DMS 273 (cell line): ENCODE results near the gene MAPK4.

Source experiments
- DNase-seq: peaks from one replicate; lab custom pipeline; 2025; ENCODE audit not compliant: unreplicated experiment; lab: John Stamatoyannopoulos, UW

The MAPK4 gene

GRCh38 chr18:50717563-50717962 lies 157.7 kb downstream of the MAPK4 start:
- no peak for DNase-seq

DNA sequence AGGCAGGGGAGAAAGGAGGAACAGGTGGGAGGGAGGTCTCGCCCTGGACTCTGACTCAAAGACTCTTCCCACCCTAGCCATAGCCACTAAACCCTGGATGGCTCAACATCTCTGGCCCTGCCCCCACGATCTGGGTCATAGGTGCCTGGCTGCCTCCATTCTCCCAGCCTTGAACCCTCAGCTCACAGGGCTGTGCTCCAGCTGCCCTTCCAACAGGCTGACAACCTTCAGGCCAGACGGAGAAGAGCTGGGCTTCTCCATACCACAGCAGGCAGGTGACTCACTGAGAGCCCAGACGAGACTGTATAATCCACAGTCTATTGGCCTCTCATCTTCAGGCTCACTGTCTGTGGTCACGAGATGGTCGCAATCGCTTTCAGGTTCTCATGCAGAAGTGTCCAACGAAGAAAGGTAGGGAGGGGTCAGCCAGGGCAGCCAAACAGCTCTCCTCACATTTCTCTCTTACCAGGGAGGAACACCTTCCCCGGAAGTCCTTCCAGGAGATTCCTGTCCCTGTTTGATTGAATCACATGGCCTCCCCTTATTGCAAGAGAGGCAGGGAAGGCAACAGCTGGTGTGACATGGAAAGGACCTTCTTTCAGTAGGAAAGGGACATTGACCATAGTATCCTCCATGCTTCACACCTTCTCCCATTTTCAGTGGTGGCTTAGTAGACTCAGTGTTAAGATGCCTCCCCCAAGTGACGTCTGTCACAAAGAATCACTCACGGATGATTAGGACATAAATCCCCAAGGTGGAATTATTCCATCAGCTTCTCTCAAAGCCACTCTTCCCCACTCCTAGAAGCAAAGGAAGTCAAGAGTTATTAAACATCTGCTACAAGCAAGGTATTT lies 159.8 kb downstream of the MAPK4 start:
- DNase-seq, result no peak

GRCh38 chr18:50720325-50720674 lies 160.4 kb downstream of the MAPK4 start:
- DNase-seq, result peak; percentile 40

DNA sequence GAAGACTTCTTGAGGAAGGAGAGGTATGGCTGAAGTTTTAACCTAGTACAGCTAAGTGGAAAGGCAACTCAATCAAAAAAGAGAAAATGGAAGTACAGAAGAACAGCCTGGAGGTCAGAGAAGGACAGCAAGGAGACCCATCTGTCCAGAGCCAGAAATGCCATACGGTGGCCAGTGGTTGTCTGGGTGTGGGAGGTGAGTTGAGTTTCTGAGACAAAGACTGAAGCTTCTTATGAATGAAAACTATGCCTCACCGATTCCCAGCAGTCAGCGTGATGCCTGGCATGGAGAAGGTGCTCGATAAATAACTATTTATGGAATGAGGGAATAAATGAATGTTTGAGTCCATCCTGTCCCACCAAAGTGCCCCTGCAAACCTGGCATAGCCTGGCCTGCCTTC lies 161.1 kb downstream of the MAPK4 start:
- DNase-seq, result peak; percentile 58

DNA sequence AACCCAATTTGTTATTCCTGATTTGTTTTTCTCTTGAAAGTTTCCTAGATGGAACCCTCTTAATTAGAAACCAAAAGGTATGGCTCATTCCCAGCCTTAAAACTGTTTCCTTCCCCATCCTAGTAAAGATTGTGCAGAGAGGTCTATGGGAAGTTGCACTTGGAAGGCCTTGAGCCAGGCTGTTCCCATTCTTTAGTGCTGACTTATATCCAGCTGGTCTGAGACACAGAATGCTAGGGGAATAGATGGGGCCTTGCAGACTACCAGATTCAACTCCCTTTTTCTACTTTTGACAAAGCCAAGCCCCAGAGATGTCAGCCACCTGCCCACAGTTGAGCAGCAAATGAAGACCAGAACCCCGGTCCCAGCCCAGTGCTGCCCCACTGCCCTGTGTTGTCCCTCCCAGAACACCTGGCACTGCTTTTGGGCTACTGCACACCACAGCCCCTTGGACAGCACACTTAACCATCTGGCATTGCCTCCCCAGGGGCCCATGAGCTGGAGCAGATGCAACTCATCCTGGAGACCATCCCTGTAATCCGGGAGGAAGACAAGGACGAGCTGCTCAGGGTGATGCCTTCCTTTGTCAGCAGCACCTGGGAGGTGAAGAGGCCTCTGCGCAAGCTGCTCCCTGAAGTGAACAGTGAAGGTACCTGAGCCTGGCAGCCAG lies 161.7 kb downstream of the MAPK4 start:
- DNase-seq, result peak; percentile 82

- peak; percentile 76 for DNase-seq
Observed at GRCh38 chr18:50722311-50722710, 162.4 kb downstream of the MAPK4 start.

DNA sequence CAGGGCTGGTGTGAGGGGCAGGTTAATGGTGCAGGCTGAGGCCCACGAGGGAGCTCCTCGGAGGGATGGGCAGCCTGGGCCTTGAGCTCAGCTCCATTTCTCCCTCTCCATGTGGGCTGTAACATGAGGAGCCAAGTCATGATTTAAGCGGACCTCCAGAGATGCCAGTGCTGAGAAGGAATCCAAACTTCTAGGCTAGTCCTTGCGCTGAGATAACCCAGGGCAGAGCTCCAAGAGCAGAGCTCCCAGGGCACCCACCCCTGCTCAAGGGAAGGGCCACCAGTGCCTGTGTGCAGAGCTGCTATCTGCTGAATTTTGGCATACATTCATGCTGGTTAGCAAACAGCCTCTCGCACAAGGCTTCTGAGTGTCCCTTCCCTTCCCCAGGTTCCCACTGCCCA lies 164.9 kb downstream of the MAPK4 start:
- DNase-seq, result peak; percentile 39

- peak; percentile 83 for DNase-seq
Observed at GRCh38 chr18:50726960-50727589, 167.2 kb downstream of the MAPK4 start.

DNA sequence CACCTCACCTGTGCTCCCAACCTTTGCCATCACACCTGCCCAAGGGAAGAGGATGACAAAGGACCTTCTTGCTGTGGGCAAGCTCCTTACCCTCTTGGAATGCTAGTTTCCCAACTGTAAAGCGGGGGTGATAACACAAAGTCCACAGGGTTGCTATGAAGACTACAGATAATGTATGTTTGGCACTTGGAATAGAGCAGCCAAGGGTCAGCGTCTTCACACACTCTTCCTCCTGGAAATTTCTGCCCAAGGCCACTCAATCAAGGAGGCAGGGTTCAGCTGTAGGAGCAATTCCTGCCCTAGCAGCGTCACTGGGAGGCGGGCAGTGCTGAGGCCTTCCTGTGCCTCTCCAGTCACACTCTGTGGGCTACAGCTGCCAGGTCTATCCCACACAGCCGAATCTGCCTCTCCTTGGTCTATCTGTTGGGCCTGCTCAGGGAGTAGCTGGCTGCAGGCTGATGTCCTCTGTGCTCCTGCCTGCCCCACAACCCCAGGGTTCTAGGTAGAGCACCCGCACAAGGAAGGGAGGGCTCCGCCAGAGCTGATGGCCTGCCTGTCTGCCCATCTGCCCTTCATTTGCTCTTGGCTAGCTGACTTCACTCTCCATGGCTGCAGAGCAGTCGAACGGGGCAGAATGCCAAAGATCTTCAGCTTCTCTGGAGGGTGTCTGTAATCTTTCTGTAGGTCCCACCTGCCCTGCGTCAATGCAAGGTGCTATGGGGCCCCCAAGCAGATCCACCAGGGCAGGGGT lies 168.0 kb downstream of the MAPK4 start:
- peak; percentile 82 for DNase-seq

DNA sequence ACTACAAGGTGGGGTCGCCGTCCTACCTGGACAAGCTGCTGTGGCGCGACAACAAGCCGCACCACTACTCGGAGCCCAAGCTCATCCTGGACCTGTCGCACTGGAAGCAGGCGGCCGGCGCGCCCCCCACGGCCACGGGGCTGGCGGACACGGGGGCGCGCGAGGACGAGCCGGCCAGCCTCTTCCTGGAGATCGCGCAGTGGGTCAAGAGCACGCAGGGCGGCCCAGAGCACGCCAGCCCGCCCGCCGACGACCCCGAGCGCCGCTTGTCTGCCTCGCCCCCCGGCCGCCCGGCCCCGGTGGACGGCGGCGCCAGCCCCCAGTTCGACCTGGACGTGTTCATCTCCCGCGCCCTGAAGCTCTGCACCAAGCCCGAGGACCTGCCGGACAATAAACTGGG lies 169.5 kb downstream of the MAPK4 start:
- DNase-seq, result no peak

DNA sequence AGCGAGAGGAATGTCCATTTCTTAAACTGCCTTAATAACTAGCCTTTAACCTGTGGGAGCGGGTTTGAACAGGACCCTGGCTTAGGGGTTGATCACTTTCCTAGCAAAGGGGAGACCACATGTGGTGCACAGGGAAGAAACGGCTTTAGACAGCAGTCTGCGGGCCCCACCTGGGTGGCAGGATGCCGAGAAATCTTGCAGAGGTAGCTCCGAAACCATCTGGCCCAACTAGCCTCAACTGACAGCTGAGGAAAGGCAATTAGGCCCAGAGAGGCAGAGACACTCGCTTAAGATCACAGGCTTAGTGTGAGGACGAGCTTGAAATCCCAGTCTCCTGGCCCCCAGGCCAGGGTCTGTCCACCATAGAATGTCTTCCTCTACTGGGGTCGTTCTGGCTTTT lies 170.1 kb downstream of the MAPK4 start:
- DNase-seq, result peak; percentile 39

- no peak for DNase-seq
Observed at GRCh38 chr18:50734342-50734741, 174.5 kb downstream of the MAPK4 start.

DNA sequence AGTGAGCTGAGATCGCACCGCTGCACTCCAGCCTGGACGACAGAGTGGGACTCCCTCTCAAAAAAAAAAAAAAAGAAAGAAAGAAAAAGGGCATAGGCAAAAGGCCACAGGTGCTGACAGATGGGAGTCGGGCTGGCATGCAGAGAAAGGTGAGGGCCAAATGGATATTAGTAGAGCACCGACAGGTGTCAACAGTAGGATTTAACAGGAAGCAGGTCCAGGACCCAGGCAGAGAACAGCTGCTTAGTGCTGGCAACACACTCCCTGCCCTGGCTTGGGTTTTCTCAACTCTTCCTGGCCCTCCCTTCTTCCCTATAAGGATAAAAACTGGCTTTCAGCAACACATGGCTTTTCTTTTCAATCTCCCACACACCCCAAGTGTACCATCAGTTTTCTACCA lies 175.0 kb downstream of the MAPK4 start:
- no peak for DNase-seq

- DNase-seq, result no peak
Observed at GRCh38 chr18:50737127-50737526, 177.2 kb downstream of the MAPK4 start.

- DNase-seq, result no peak
Observed at GRCh38 chr18:50738098-50738757, 178.3 kb downstream of the MAPK4 start.

DNA sequence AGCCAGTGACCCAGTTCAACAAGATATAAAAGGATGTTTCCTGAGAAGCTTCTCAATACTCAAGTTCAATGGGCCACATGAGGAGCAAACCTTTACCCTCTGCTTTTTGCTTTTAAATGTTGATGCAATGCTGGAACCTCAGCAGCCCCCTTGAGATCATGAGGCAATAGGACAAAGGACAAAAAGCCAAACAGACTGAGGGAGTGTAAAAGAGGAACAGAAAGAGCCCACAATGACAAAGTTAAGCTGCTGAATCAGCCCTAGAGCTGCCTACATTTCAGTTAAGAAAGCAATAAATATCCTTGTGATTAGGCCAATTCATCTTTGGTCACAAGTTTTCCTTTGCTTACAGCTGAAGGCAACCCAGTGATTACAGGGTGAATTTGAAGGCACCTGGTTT lies 183.1 kb downstream of the MAPK4 start:
- DNase-seq, result no peak

DNA sequence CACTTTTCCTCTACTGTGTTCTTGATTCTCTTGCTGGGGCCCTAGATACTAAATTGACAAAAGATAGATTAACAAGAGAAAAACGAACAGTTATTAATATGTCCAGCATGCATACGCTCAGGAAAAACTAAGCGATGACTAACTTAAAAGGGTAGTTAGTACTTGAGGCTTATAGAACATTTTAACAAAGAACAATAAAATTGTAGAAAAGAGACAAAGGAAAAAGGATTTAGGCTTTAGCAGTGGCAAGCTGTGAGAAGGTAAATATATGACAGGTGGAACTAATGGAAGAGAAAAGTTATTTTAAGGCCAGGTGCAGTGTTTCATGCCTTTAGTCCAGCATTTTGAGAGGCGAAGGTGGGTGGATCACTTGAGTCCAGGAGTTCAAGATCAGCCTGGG lies 184.4 kb downstream of the MAPK4 start:
- no peak for DNase-seq

GRCh38 chr18:50745945-50746344 lies 186.1 kb downstream of the MAPK4 start:
- DNase-seq, result no peak

- no peak for DNase-seq
Observed at GRCh38 chr18:50747849-50748242, 188.0 kb downstream of the MAPK4 start.

- DNase-seq, result peak; percentile 94
Observed at GRCh38 chr18:50748243-50749229, 188.6 kb downstream of the MAPK4 start.
